DOHH2 (cell line): ENCODE data around the gene DDX59.

Experiments
- H3F3A ChIP-seq: fragments of 200-600 bp; sonication (generic), shearing (Covaris generic); 2 replicates; pipeline ENCODE4 v1.6.0; 2016; ENCODE audit warnings: antibody characterized with exemption, mild to moderate bottlenecking; ENCODE audit not compliant: control insufficient read depth, insufficient read depth
- H3K27ac ChIP-seq: fragments of 200-600 bp; sonication (generic); 2 replicates; pipeline ENCODE4 v1.5.1; 2014; ENCODE audit warnings: low read depth, mild to moderate bottlenecking, low read length, moderate library complexity
- H3K27me3 ChIP-seq: fragments of 200-600 bp; sonication (generic); 2 replicates; pipeline ENCODE4 v1.6.1; 2014; ENCODE audit warnings: mild to moderate bottlenecking, low read length, mixed read lengths; ENCODE audit not compliant: control insufficient read depth
- H3K36me3 ChIP-seq: fragments of 200-600 bp; sonication (generic); 2 replicates; pipeline ENCODE4 v1.6.1; 2014; ENCODE audit warnings: mild to moderate bottlenecking, low read length, moderate library complexity, mixed read lengths; ENCODE audit not compliant: control insufficient read depth
- H3K4me1 ChIP-seq: fragments of 200-600 bp; sonication (generic); 2 replicates; pipeline ENCODE4 v1.6.1; 2014; ENCODE audit warnings: mild to moderate bottlenecking, low read length, mixed read lengths; ENCODE audit not compliant: control insufficient read depth
- H3K4me2 ChIP-seq: fragments of 200-600 bp; sonication (generic); 2 replicates; pipeline ENCODE4 v1.6.0; 2014; ENCODE audit warnings: mild to moderate bottlenecking, low read length, moderate library complexity
- H3K4me3 ChIP-seq: fragments of 200-600 bp; sonication (generic); 2 replicates; pipeline ENCODE4 v1.5.1; 2014; ENCODE audit warnings: mild to moderate bottlenecking, low read length, mixed read lengths
- H3K79me2 ChIP-seq: fragments of 200-600 bp; sonication (generic); 2 replicates; pipeline ENCODE4 v1.6.1; 2014; ENCODE audit warnings: mild to moderate bottlenecking, low read length, mixed read lengths; ENCODE audit not compliant: control insufficient read depth
- H3K9me2 ChIP-seq: fragments of 200-600 bp; sonication (generic); replicated peaks from 2 replicates; pipeline ENCODE4 v1.6.1; 2014; ENCODE audit warnings: mild to moderate bottlenecking, low read length, mixed read lengths; ENCODE audit not compliant: control insufficient read depth
- H3K9me3 ChIP-seq: fragments of 200-600 bp; sonication (generic); 2 replicates; pipeline ENCODE4 v1.6.1; 2014; ENCODE audit warnings: antibody characterized with exemption, low read length, mixed read lengths; ENCODE audit not compliant: control insufficient read depth, insufficient read depth
- H4K20me1 ChIP-seq: fragments of 200-600 bp; sonication (generic); 2 replicates; pipeline ENCODE4 v1.6.0; 2014; ENCODE audit warnings: low read depth, mild to moderate bottlenecking, antibody characterized with exemption, low read length, moderate library complexity; ENCODE audit not compliant: control insufficient read depth, insufficient read depth
- CTCF ChIP-seq: fragments of 200-600 bp; sonication (generic); IDR thresholded peaks from one replicate; pipeline ENCODE4 v1.5.1; 2014; ENCODE audit warnings: antibody characterized with exemption, mild to moderate bottlenecking, low read depth, low read length; ENCODE audit not compliant: poor library complexity, severe bottlenecking
- EZH2phosphoT487 ChIP-seq: fragments of 200-600 bp; sonication (generic); IDR thresholded peaks from 2 replicates; pipeline ENCODE4 v1.6.1; 2017; ENCODE audit warnings: borderline replicate concordance, mild to moderate bottlenecking, antibody characterized with exemption, low read length, moderate library complexity, mixed read lengths

DDX59 gene

GRCh38 chr1:200658037-200658818, 11.5 kb downstream of the DDX59 start:
- peaks cover 22% of the 10 kb centered on the region for H3K36me3 ChIP-seq
- H3K79me2 ChIP-seq: no peaks in the 10 kb centered on the region
- no peak overlapping the region for H3K4me3 ChIP-seq
- H4K20me1 ChIP-seq: no peaks in the 10 kb centered on the region
- H3K27ac ChIP-seq: no peak overlapping the region
- TF ChIP-seq EZH2phosphoT487 (no peak), CTCF (no peak)
- no peaks in the 10 kb centered on the region for H3K9me3 ChIP-seq
- H3K4me2 ChIP-seq: no peak overlapping the region
- no peaks in the 10 kb centered on the region for H3K4me1 ChIP-seq
- no peaks in the 10 kb centered on the region for H3K27me3 ChIP-seq
- no peaks in the 10 kb centered on the region for H3F3A ChIP-seq
- H3K9me2 ChIP-seq: no peaks in the 10 kb centered on the region

GRCh38 chr1:200654660-200655059, 15.0 kb downstream of the DDX59 start:
- Histone ChIP-seq H3K9me3 (no peaks in the 10 kb centered on the region), H3K27me3 (no peaks in the 10 kb centered on the region), H3K79me2 (no peaks in the 10 kb centered on the region), H3K4me1 (no peaks in the 10 kb centered on the region), H3F3A (no peaks in the 10 kb centered on the region), H4K20me1 (no peaks in the 10 kb centered on the region), H3K27ac (no peak overlapping the region), H3K9me2 (no peaks in the 10 kb centered on the region), H3K4me2 (no peak overlapping the region), H3K36me3 (peaks cover 7% of the 10 kb centered on the region; the same call in 1 of the 2 replicates), H3K4me3 (no peak overlapping the region)
- TF ChIP-seq CTCF: no peak
- no peak for TF ChIP-seq EZH2phosphoT487

- Histone ChIP-seq H3K4me2 (no peak overlapping the region), H3K36me3 (peaks cover 8% of the 10 kb centered on the region; the same call in 1 of the 2 replicates), H4K20me1 (no peaks in the 10 kb centered on the region), H3K27me3 (no peaks in the 10 kb centered on the region), H3K4me3 (no peak overlapping the region), H3K27ac (no peak overlapping the region), H3K4me1 (no peaks in the 10 kb centered on the region), H3K9me2 (no peaks in the 10 kb centered on the region), H3F3A (no peaks in the 10 kb centered on the region), H3K79me2 (no peaks in the 10 kb centered on the region), H3K9me3 (no peaks in the 10 kb centered on the region)
- no peak for TF ChIP-seq EZH2phosphoT487
- TF ChIP-seq CTCF: no peak
These were observed 16.7 kb downstream of the DDX59 start for GRCh38 chr1:200653022-200653462.
